ENCODE results near the gene ARF6.
A peak's percentile ranks its signal among the peaks of the same experiment; 100 is the strongest.

Gene ARF6

DNA sequence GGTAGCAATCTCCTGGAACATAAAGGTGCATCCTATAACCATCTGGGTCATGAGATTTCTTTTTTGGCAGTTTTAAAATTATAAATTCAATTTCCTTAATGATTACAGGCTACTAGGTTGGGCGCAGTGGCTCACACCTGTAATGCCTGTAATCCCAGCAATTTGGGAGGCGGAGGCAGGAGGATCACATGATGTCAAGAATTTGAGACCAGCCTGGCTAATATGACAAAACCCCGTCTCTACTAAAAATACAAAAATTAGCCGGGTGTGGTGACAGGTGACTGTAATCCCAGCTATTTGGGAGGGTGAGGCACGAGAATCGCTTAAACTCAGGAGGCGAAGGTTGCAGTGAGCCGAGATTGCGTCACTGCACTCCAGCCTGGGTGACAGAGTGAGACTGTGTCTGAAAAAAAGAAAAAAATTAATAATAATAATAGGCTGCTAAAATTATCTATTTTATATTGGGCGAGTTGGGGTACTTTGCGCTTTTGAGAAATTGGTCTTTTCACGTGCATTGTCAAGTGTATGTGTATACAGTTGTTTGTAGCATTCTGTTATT, 17.2 kb upstream of the ARF6 start:
- H3K9me3 ChIP-seq (ENCODE audit: control extremely low read depth in 1 of 5, control insufficient read depth in 4 of 5, insufficient read depth in 2 of 5, low read depth in 1 of 5, low read length in 4 of 5): no peaks in the 10 kb centered on the region
- ChIA-PET CTCF (interaction anchor here (1.4 kb wide), 1 partner anchor 10 kb away, joined by 4 read pairs; no protein-coding TSS in a partner anchor), POLR2A (interaction anchor here (0.6 kb wide), 1 partner anchor 175 kb away, joined by 3 read pairs; no protein-coding TSS in a partner anchor)
- no peak for DNase-seq
- H3K4me1 ChIP-seq (ENCODE audit: control extremely low read depth in 1 of 4, control insufficient read depth in 4 of 4, insufficient read depth in 4 of 4, low read length in 3 of 4): peaks cover 0 to 10% (median 5%) of the 10 kb centered on the region in 4 experiments
- H3K27ac ChIP-seq (ENCODE audit: insufficient read depth in 1 of 2, low read depth in 1 of 2, low read length in 2 of 2, poor library complexity in 1 of 2, severe bottlenecking in 2 of 2): no peak overlapping the region
- H3K36me3 ChIP-seq (ENCODE audit: control insufficient read depth in 4 of 4, insufficient read depth in 4 of 4, low read length in 3 of 4): no peaks in the 10 kb centered on the region
- H3K4me3 ChIP-seq (ENCODE audit: control insufficient read depth in 1 of 7, extremely low read depth in 1 of 7, insufficient read depth in 4 of 7, low read depth in 2 of 7, low read length in 6 of 7): no peak overlapping the region
- WGBS (ENCODE audit: insufficient coverage): 100% methylated on average over 7 of the region's 12 CpGs
- no peaks in the 10 kb centered on the region for H3K27me3 ChIP-seq (replicated peaks in 2 of 5; ENCODE audit: control insufficient read depth in 4 of 5, insufficient read depth in 5 of 5, low read length in 4 of 5)

- Histone ChIP-seq H3K36me3 (ENCODE audit: control insufficient read depth in 4 of 4, insufficient read depth in 4 of 4, low read length in 3 of 4) (no peaks in the 10 kb centered on the region), H3K9me3 (ENCODE audit: control extremely low read depth in 1 of 5, control insufficient read depth in 4 of 5, insufficient read depth in 2 of 5, low read depth in 1 of 5, low read length in 4 of 5) (no peaks in the 10 kb centered on the region), H3K4me1 (ENCODE audit: control extremely low read depth in 1 of 4, control insufficient read depth in 4 of 4, insufficient read depth in 4 of 4, low read length in 3 of 4) (peaks cover 0 to 10% (median 5%) of the 10 kb centered on the region in 4 experiments), H3K27me3 (replicated peaks in 2 of 5; ENCODE audit: control insufficient read depth in 4 of 5, insufficient read depth in 5 of 5, low read length in 4 of 5) (no peaks in the 10 kb centered on the region), H3K27ac (ENCODE audit: insufficient read depth in 1 of 2, low read depth in 1 of 2, low read length in 2 of 2, poor library complexity in 1 of 2, severe bottlenecking in 2 of 2) (no peak overlapping the region), H3K4me3 (ENCODE audit: control insufficient read depth in 1 of 7, extremely low read depth in 1 of 7, insufficient read depth in 4 of 7, low read depth in 2 of 7, low read length in 6 of 7) (no peak overlapping the region)
- 63% methylated on average over 3 of the region's 4 CpGs for WGBS (ENCODE audit: insufficient coverage)
- ChIA-PET POLR2A (interaction anchor here (0.6 kb wide), 1 partner anchor 174 kb away, joined by 3 read pairs; no protein-coding TSS in a partner anchor), CTCF (interaction anchor here (1.4 kb wide), 1 partner anchor 11 kb away, joined by 4 read pairs; no protein-coding TSS in a partner anchor)
- DNase-seq: no peak
Observed at GRCh38 chr14:49876563-49877127, 16.2 kb upstream of the ARF6 start.

DNA sequence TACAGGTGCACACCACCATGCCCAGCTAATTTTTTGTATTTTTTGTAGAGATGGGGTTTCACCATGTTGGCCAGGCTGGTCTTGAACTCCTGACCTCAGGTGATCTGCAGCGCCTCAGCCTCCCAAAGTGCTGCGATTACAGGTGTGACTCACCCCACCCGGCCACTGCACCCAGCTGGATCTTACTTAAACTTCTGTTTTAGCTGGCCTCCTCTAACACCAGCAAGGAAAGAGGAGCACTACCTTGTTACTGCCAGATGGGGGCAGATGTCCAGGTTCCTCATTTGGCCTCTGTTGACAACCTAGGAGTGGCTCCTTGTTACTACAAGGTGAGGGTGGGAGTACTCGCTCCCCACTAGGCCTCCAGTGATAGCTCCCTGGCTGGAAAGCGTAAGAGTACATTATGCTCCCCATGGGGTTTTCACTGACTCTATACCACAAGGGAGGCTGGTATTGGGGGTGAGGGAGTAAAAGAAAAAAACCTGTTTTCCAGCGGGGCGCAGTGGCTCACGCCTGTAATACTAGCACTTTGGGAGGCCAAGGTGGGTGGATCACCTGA, 13.2 kb upstream of the ARF6 start:
- CTCF ChIA-PET: interaction anchor here (0.6 to 2.7 kb wide), 26 partner anchors 9 to 238 kb away, joined by 3 to 12 read pairs (median 4); partner anchors contain the start of gene ARF6
- 85% methylated on average over 7 of the region's 8 CpGs for WGBS (ENCODE audit: insufficient coverage)

GRCh38 chr14:49880267-49881064, 12.4 kb upstream of the ARF6 start:
- ChIA-PET CTCF (interaction anchor here (1.0 to 2.7 kb wide), 22 partner anchors 8 to 231 kb away, joined by 3 to 12 read pairs (median 4); partner anchors contain the start of gene ARF6), POLR2A (no interaction called here)
- H3K27me3 ChIP-seq (replicated peaks in 2 of 5; ENCODE audit: control insufficient read depth in 4 of 5, insufficient read depth in 5 of 5, low read length in 4 of 5): no peaks in the 10 kb centered on the region
- 0% methylated on average over 1 of the region's 9 CpGs for WGBS (ENCODE audit: insufficient coverage)
- H3K27ac ChIP-seq (ENCODE audit: insufficient read depth in 1 of 2, low read depth in 1 of 2, low read length in 2 of 2, poor library complexity in 1 of 2, severe bottlenecking in 2 of 2): peak overlapping the region in 1 of 2 experiments; percentile 39
- H3K9me3 ChIP-seq (ENCODE audit: control extremely low read depth in 1 of 5, control insufficient read depth in 4 of 5, insufficient read depth in 2 of 5, low read depth in 1 of 5, low read length in 4 of 5): no peaks in the 10 kb centered on the region
- peaks cover 0 to 16% (median 5%) of the 10 kb centered on the region in 4 experiments for H3K4me1 ChIP-seq (ENCODE audit: control extremely low read depth in 1 of 4, control insufficient read depth in 4 of 4, insufficient read depth in 4 of 4, low read length in 3 of 4)
- no peak overlapping the region for H3K4me3 ChIP-seq (ENCODE audit: control insufficient read depth in 1 of 7, extremely low read depth in 1 of 7, insufficient read depth in 4 of 7, low read depth in 2 of 7, low read length in 6 of 7)
- no peaks in the 10 kb centered on the region for H3K36me3 ChIP-seq (ENCODE audit: control insufficient read depth in 4 of 4, insufficient read depth in 4 of 4, low read length in 3 of 4)
- DNase-seq: peak in 1 of 3 donors; percentile 54

More for the DNA sequence above, 13.2 kb upstream of the ARF6 start:
- no peaks in the 10 kb centered on the region for H3K27me3 ChIP-seq (replicated peaks in 2 of 5; ENCODE audit: control insufficient read depth in 4 of 5, insufficient read depth in 5 of 5, low read length in 4 of 5)
- POLR2A ChIA-PET: interaction anchor here (0.7 to 0.9 kb wide), 2 partner anchors 13 to 232 kb away, joined by 3 to 4 read pairs; partner anchors contain the start of gene ARF6
- no peak overlapping the region for H3K27ac ChIP-seq (ENCODE audit: insufficient read depth in 1 of 2, low read depth in 1 of 2, low read length in 2 of 2, poor library complexity in 1 of 2, severe bottlenecking in 2 of 2)
- DNase-seq: peak; percentile 84 to 92 (median 92)
- no peaks in the 10 kb centered on the region for H3K36me3 ChIP-seq (ENCODE audit: control insufficient read depth in 4 of 4, insufficient read depth in 4 of 4, low read length in 3 of 4)
- peaks cover 0 to 16% (median 5%) of the 10 kb centered on the region in 4 experiments for H3K4me1 ChIP-seq (ENCODE audit: control extremely low read depth in 1 of 4, control insufficient read depth in 4 of 4, insufficient read depth in 4 of 4, low read length in 3 of 4)
- no peak overlapping the region for H3K4me3 ChIP-seq (ENCODE audit: control insufficient read depth in 1 of 7, extremely low read depth in 1 of 7, insufficient read depth in 4 of 7, low read depth in 2 of 7, low read length in 6 of 7)
- no peaks in the 10 kb centered on the region for H3K9me3 ChIP-seq (ENCODE audit: control extremely low read depth in 1 of 5, control insufficient read depth in 4 of 5, insufficient read depth in 2 of 5, low read depth in 1 of 5, low read length in 4 of 5)

- Histone ChIP-seq H3K36me3 (ENCODE audit: control insufficient read depth in 4 of 4, insufficient read depth in 4 of 4, low read length in 3 of 4) (no peaks in the 10 kb centered on the region), H3K9me3 (ENCODE audit: control extremely low read depth in 1 of 5, control insufficient read depth in 4 of 5, insufficient read depth in 2 of 5, low read depth in 1 of 5, low read length in 4 of 5) (no peaks in the 10 kb centered on the region), H3K4me1 (ENCODE audit: control extremely low read depth in 1 of 4, control insufficient read depth in 4 of 4, insufficient read depth in 4 of 4, low read length in 3 of 4) (peaks cover 0 to 16% (median 5%) of the 10 kb centered on the region in 4 experiments), H3K27me3 (replicated peaks in 2 of 5; ENCODE audit: control insufficient read depth in 4 of 5, insufficient read depth in 5 of 5, low read length in 4 of 5) (no peaks in the 10 kb centered on the region), H3K4me3 (ENCODE audit: control insufficient read depth in 1 of 7, extremely low read depth in 1 of 7, insufficient read depth in 4 of 7, low read depth in 2 of 7, low read length in 6 of 7) (no peak overlapping the region), H3K27ac (ENCODE audit: insufficient read depth in 1 of 2, low read depth in 1 of 2, low read length in 2 of 2, poor library complexity in 1 of 2, severe bottlenecking in 2 of 2) (no peak overlapping the region)
- 100% methylated on average over 3 of the region's 4 CpGs for whole genome bisulfite sequencing (ENCODE audit: insufficient coverage)
- ChIA-PET CTCF (interaction anchor here (0.7 to 2.7 kb wide), 6 partner anchors 14 to 223 kb away, joined by 3 to 7 read pairs (median 3); no protein-coding TSS in a partner anchor), POLR2A (interaction anchor here (0.6 kb wide), 1 partner anchor 231 kb away, joined by 3 read pairs; no protein-coding TSS in a partner anchor)
- no peak for DNase-seq
Observed at GRCh38 chr14:49881350-49882001, 11.4 kb upstream of the ARF6 start.

GRCh38 chr14:49882826-49883694, 9.8 kb upstream of the ARF6 start:
- Histone ChIP-seq H3K4me3 (ENCODE audit: control insufficient read depth in 1 of 7, extremely low read depth in 1 of 7, insufficient read depth in 4 of 7, low read depth in 2 of 7, low read length in 6 of 7) (no peak overlapping the region), H3K9me3 (ENCODE audit: control extremely low read depth in 1 of 5, control insufficient read depth in 4 of 5, insufficient read depth in 2 of 5, low read depth in 1 of 5, low read length in 4 of 5) (no peaks in the 10 kb centered on the region), H3K36me3 (ENCODE audit: control insufficient read depth in 4 of 4, insufficient read depth in 4 of 4, low read length in 3 of 4) (no peaks in the 10 kb centered on the region), H3K4me1 (ENCODE audit: control extremely low read depth in 1 of 4, control insufficient read depth in 4 of 4, insufficient read depth in 4 of 4, low read length in 3 of 4) (peaks cover 0 to 16% (median 5%) of the 10 kb centered on the region in 4 experiments), H3K27ac (ENCODE audit: insufficient read depth in 1 of 2, low read depth in 1 of 2, low read length in 2 of 2, poor library complexity in 1 of 2, severe bottlenecking in 2 of 2) (no peak overlapping the region), H3K27me3 (replicated peaks in 2 of 5; ENCODE audit: control insufficient read depth in 4 of 5, insufficient read depth in 5 of 5, low read length in 4 of 5) (no peaks in the 10 kb centered on the region)
- no peak for DNase-seq
- WGBS (ENCODE audit: insufficient coverage): 95% methylated on average over 15 of the region's 18 CpGs
- POLR2A ChIA-PET: no interaction called here
- CTCF ChIA-PET: no interaction called here

Data from common myeloid progenitor, CD34-positive (primary cell).